ENCODE measurements around the gene RERE.

GRCh38 chr1:8809342-8809736 is 8.1 kb downstream of the RERE start:
- TF ChIP-seq EZH2 (IDR thresholded peaks at IDR 0.05; ENCODE audit: low read depth) (no peak), CTCF (conservative IDR thresholded peaks at IDR 0.05) (no peak)

Data from PC-9 (cell line).